OCI-M1 (cell line): ENCODE data around the gene USP9Y.
"Not testable (repeated sequence)": the region's sequence is repeated elsewhere in the genome, so short reads cannot be mapped to it uniquely, and the experiment has no call there.

ENCODE experiments used
- DNase-seq: peaks from one replicate; lab custom pipeline; 2025; lab: John Stamatoyannopoulos, UW

USP9Y gene, protein sequence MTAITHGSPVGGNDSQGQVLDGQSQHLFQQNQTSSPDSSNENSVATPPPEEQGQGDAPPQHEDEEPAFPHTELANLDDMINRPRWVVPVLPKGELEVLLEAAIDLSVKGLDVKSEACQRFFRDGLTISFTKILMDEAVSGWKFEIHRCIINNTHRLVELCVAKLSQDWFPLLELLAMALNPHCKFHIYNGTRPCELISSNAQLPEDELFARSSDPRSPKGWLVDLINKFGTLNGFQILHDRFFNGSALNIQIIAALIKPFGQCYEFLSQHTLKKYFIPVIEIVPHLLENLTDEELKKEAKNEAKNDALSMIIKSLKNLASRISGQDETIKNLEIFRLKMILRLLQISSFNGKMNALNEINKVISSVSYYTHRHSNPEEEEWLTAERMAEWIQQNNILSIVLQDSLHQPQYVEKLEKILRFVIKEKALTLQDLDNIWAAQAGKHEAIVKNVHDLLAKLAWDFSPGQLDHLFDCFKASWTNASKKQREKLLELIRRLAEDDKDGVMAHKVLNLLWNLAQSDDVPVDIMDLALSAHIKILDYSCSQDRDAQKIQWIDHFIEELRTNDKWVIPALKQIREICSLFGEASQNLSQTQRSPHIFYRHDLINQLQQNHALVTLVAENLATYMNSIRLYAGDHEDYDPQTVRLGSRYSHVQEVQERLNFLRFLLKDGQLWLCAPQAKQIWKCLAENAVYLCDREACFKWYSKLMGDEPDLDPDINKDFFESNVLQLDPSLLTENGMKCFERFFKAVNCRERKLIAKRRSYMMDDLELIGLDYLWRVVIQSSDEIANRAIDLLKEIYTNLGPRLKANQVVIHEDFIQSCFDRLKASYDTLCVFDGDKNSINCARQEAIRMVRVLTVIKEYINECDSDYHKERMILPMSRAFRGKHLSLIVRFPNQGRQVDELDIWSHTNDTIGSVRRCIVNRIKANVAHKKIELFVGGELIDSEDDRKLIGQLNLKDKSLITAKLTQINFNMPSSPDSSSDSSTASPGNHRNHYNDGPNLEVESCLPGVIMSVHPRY (N-terminal part only)

DNA sequence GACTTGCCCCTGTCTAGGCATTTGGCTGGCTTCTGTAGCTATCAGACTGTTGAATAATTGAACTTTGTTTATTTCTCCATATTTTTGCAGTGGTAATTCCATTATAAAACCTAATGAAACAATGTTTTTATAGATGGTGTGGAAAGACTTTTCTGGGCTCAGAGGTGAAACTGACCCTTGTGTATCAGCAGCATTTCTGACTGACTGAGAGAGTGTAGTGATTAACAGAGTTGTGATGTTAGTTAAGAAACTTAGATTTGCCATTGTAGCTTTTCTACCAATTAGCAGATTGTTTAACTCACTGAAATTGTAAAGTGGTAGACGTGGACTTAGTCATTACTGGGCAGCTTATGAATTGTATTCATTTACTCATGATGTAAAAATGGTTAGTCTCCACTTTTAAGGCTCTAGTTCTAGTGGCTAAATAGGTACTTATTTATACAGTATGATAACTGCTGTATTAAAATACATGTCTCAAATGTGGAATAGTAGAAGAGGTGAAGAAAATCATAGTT lies at the start of gene USP9Y:
Gene USP9Y, plus strand, starts transcription at position 51 of the 515 bp plus-strand sequence. CDS start 8,217 bp downstream, outside the sequence.
- no peak for DNase-seq

- no peak for DNase-seq
These were observed 49.4 kb upstream of the USP9Y start for GRCh38 chrY:12651621-12652036.

GRCh38 chrY:12661745-12662681 lies 39.0 kb upstream of the USP9Y start:
- DNase-seq = no peak

DNA sequence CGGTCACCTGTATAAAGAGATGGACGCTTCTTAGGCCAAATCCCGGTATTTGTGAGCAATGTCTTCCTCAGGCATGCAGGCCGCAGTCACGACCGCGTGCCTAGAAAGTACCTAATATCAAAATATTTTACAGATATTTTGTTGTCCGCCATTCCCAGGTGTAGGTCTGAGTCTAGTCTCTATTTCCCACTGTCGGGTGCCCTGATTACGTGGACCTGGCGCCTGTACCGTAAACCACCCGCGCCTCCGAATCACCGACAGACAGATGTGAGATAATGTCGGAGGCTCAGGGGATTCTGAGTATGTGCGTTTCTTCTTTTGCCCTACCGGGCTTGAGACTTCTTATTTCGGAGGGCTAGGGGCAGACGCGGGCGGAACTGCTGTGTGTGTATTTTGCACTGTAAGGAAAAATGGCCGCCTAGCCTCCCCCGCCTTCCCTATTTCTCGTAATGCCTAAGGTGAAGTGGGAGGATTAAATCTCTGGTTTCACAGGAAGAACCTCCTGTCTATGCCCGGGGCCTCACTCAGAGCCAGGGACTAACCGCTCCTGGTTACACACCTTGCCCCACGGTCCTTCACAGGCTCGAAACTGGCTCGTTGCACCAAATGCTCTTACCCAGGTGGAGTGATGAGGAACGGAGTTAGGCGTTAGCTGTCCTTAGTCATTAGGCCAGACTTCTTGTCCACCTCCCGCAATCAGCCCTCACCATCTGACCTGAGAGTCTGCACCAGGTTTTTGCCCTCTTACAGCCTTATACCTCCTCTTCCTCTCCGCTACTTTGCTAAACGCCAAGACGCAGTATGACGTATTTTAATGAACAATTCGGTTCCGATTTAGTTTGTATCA lies 38.1 kb upstream of the USP9Y start:
- DNase-seq = no peak

GRCh38 chrY:12663845-12664244 lies 37.2 kb upstream of the USP9Y start:
- not testable (repeated sequence) for DNase-seq

- no peak for DNase-seq
These were observed 22.9 kb upstream of the USP9Y start for GRCh38 chrY:12678111-12678510.

GRCh38 chrY:12681535-12681934 lies 19.5 kb upstream of the USP9Y start:
- no peak for DNase-seq

- DNase-seq = no peak
These were observed 12.7 kb upstream of the USP9Y start for GRCh38 chrY:12688337-12688736.

- DNase-seq = no peak
These were observed 944 bp upstream of the USP9Y start for GRCh38 chrY:12700087-12700486.

GRCh38 chrY:12702174-12702573 lies 1.1 kb downstream of the USP9Y start:
- no peak for DNase-seq

GRCh38 chrY:12710460-12710859 lies 9.4 kb downstream of the USP9Y start:
- DNase-seq = no peak

GRCh38 chrY:12715376-12715775 lies 14.3 kb downstream of the USP9Y start:
- no peak for DNase-seq

GRCh38 chrY:12729746-12730145 lies 28.7 kb downstream of the USP9Y start:
- DNase-seq = no peak

DNA sequence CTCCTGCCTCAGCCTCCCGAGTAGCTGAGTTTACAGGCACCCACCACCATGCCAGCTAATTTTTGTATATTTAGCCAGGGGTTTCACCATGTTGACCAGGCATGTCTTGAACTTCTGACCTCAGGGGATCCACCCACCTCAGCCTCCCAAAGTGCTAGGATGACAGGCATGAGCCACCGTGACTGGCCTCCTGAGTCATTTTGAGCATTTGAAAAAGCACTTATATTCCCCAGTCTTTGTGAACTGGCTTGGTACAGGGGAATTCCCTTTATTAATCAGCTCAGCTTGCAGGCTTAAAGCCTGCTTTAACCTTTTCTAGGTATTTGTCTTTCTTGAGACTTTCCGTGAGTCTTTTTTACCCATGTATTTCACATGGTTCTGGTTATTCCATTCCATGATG lies 32.6 kb downstream of the USP9Y start:
- DNase-seq = no peak

DNA sequence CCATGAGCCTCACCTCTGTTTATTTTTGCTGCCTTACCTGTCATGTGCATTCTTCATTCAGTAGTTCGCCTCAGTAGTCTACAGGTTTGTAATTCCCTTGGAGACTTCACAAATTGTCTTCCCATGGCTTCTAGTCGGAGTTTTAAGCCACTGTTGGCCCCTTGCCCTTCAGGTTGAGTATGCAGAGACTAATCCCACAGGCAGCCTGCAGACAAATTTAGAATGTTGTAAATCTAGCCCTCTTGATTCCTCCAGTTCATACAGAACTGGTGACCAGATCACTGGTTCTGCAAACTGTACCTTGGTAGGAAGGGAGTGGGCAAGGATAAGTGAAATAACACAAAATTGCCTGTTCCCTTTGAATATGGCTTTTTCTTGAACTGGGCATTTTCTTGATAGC lies 33.0 kb downstream of the USP9Y start:
- DNase-seq = no peak

DNA sequence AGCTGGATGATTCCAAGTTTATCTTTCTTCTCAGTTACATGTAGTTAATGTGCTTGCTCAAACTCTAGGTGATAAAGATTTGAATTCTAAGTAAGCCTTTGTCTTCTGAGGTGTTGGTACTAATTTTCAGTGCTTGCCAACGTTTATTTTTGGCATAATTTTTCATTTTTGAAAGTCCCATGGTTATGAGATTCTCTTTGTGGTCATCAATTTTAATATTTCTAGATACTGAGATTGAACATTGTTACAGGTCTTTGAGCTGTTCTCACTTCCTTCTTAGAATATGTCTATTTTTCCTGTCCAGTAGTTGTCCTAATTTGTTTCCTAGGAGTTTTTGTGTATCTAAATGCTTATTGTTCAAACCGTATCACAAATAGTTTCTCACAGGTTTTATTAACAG lies 40.4 kb downstream of the USP9Y start:
- DNase-seq = no peak

DNA sequence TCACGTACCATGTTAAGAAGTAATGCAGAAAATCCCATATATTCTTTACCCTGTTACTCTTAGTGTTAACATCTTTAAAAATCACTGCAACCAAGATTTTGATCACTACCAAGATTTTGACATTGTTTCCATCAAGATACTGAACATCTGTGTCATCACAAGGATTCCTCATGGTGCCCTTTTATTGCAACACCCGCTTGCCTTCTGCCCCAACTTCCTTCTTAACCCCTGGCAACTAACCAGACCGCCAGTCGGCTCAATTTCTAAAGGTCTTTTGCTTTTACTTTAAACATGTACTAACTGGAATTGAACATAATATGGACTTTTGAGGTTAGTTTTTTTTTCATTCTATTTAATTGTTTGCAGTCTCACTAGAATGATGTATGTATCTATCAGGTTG lies 41.7 kb downstream of the USP9Y start:
- DNase-seq = no peak

DNA sequence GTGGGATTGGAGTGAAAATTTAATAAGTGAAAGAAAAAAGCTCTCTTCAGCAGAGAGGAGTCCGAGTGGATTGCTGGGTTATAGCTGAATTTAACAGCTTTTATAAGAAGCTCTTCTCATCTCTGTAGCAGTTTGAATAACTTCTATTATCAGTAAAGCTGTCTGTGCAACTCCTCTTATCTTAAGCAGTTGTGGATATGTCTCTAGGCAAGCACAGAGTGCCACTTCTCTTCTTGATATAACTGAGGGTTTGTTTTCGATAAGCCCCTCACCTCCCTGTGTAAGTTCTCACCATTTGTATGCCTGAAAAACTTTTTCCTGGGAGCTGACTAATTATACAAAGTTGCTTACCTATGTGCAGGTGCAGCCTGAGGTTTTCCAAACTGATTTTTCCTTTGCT lies 43.1 kb downstream of the USP9Y start:
- DNase-seq = no peak

DNA sequence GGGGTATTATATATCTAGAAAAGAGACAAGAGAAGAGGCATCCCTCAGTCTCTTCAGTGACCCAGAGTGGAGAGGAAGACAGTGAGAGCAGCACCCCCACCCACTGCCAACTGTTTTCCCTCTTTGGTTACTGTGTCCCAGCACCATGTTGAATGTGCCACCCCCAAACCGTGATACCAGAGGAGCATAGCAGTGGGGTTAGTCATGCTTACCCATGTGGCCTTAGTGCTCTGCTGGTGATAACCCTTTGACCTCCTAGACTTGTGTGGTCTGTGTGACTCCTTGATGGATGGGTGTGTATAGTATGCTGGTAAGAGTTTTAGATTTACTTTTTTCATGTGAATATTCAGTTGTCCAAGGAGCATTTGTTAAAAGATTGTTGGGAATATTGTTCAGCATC lies 48.3 kb downstream of the USP9Y start:
- no peak for DNase-seq

DNA sequence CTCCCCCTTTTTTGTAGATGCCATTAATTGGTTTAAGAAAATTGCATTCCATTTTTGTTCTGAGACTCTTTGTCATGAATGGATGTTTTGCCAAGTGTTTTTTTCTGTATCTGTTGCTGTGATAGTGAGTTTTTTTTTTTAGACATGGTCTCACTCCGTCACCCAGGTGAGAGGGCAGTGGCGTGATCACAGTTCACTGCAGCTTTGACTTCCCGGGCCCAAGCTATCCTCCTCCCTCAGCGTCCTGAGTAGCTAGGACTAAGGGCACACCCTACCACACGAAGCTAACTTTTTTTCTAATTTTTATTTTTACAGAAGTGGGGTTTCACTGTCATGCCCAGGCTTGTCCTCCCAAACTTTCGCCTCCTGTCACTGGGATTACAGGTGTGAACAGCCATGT lies 51.8 kb downstream of the USP9Y start:
- DNase-seq = no peak

GRCh38 chrY:12756021-12756420 lies 55.0 kb downstream of the USP9Y start:
- DNase-seq = no peak
